B cell (primary cell): ENCODE measurements around the gene TMEM119.

ENCODE experiments used
- EZH2 ChIP-seq: IDR thresholded peaks from 2 replicates; pipeline ENCODE4 v1.6.1; 2012; ENCODE audit warnings: borderline replicate concordance, low read depth, mild to moderate bottlenecking, moderate library complexity, low read length; ENCODE audit not compliant: insufficient read depth, poor library complexity, severe bottlenecking
- TF ChIP-seq, protein P1 (sequence below): fragments of 200-600 bp; IDR thresholded peaks from one replicate; pipeline ENCODE4 v1.8.0; 2022; ENCODE audit warnings: antibody characterized with exemption, mild to moderate bottlenecking

DNA sequence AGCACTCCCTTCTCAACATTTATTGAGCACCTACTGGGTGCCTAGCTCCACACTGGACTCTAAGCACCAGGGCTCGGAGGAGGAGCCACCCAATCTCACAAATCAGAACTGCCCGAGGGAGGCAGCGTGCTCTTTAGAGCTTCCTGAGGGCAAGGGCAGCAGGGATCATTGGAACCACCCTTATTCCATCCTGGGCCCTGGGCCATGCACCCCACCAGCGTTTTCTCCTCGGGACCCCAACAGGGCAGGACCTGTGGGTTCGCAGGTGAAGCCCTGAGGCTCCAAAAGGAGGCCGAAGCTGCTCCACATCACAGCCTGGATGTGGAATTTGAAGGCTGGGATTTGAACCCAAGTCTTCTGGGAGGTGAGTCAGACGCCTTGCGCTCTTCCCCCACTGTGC is 15.4 kb downstream of the TMEM119 start:
- TF ChIP-seq, protein P1, sequence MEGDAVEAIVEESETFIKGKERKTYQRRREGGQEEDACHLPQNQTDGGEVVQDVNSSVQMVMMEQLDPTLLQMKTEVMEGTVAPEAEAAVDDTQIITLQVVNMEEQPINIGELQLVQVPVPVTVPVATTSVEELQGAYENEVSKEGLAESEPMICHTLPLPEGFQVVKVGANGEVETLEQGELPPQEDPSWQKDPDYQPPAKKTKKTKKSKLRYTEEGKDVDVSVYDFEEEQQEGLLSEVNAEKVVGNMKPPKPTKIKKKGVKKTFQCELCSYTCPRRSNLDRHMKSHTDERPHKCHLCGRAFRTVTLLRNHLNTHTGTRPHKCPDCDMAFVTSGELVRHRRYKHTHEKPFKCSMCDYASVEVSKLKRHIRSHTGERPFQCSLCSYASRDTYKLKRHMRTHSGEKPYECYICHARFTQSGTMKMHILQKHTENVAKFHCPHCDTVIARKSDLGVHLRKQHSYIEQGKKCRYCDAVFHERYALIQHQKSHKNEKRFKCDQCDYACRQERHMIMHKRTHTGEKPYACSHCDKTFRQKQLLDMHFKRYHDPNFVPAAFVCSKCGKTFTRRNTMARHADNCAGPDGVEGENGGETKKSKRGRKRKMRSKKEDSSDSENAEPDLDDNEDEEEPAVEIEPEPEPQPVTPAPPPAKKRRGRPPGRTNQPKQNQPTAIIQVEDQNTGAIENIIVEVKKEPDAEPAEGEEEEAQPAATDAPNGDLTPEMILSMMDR: no peak
- TF ChIP-seq EZH2: no peak
